Skeletal muscle satellite cell (primary cell): Measurements from ENCODE around the gene MPHOSPH8.
A peak's percentile ranks its signal among the peaks of the same experiment; 100 is the strongest.
"Not testable (repeated sequence)": the region's sequence is repeated elsewhere in the genome, so short reads cannot be mapped to it uniquely, and the experiment has no call there.

Experiments
- H3K27me3 ChIP-seq: 2 replicates; pipeline ENCODE4 v1.7.0; 2013; ENCODE audit warnings: low read length; ENCODE audit not compliant: control insufficient read depth, insufficient read depth
- H3K36me3 ChIP-seq: 2 replicates; pipeline ENCODE4 v1.7.0; 2013; ENCODE audit warnings: mild to moderate bottlenecking, control low read depth, low read length; ENCODE audit not compliant: insufficient read depth
- H3K4me1 ChIP-seq: 2 replicates; pipeline ENCODE4 v1.7.0; 2013; ENCODE audit warnings: low read length; ENCODE audit not compliant: control insufficient read depth, insufficient read depth
- H3K4me2 ChIP-seq: 2 replicates; pipeline ENCODE4 v1.7.0; 2013; ENCODE audit warnings: mild to moderate bottlenecking, low read length
- H3K4me3 ChIP-seq: 2 replicates; pipeline ENCODE4 v1.7.0; 2013; ENCODE audit warnings: low read length
- H3K9ac ChIP-seq: 2 replicates; pipeline ENCODE4 v1.7.0; 2013; ENCODE audit warnings: mild to moderate bottlenecking, low read depth, low read length, moderate library complexity
- H3K9me3 ChIP-seq: replicated peaks from 2 replicates; pipeline ENCODE4 v1.7.0; 2013; ENCODE audit warnings: mild to moderate bottlenecking, control low read depth, low read length

The MPHOSPH8 gene

GRCh38 chr13:19635926-19636325, 2.5 kb downstream of the MPHOSPH8 start:
- not testable (repeated sequence) for H3K9me3 ChIP-seq, H3K27me3 ChIP-seq, H3K36me3 ChIP-seq, H3K4me3 ChIP-seq, H3K9ac ChIP-seq
- peak overlapping the region; percentile 94 for H3K4me2 ChIP-seq
- H3K4me1 ChIP-seq, result peaks cover 10% of the 10 kb centered on the region

DNA sequence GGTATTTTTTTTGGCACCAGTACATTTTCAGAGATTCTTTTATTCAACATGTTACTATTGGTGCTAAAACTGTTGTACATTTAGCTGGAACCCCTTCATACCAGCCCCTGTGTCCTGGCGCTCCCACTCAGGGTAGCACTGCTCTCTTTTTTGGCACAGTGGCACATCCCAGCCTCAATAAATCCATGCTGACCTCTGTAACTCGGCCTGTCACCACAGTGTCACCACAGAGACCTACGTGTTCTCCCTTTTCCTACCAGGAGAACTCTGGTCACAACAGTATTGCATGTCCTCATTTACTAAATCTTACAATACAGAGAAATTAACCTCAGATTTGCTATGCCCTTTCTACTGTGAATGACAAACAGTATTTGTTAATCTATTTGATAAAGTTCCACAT, 10.2 kb downstream of the MPHOSPH8 start:
- no peak overlapping the region for H3K4me2 ChIP-seq
- no peaks in the 10 kb centered on the region for H3K27me3 ChIP-seq
- H3K9ac ChIP-seq, result no peak overlapping the region
- H3K4me3 ChIP-seq, result no peak overlapping the region
- peaks cover 28% of the 10 kb centered on the region for H3K36me3 ChIP-seq
- no peaks in the 10 kb centered on the region for H3K4me1 ChIP-seq
- H3K9me3 ChIP-seq, result no peaks in the 10 kb centered on the region

DNA sequence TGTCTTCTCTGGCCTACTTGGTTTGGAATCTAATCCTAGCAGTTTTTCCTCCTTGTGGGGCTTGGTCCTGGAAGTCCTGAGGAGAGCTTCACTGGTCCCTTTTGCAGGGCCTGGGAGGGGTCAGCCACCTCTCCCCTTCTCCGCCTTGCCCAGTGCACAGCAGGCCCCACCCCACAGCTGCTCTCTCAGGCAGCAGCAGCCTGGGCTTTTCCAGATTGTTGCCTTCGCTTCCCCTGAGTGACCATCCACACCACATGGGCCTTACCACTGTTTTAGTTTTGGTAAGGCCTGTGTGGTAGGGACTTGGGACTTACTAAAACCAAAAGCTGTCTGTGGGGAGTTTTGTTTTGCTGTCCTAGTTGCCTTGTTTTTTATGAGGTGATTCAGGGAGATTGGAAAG, 11.5 kb downstream of the MPHOSPH8 start:
- Histone ChIP-seq H3K27me3 (no peaks in the 10 kb centered on the region), H3K9ac (no peak overlapping the region), H3K4me1 (no peaks in the 10 kb centered on the region), H3K9me3 (no peaks in the 10 kb centered on the region), H3K4me3 (no peak overlapping the region), H3K36me3 (peaks cover 38% of the 10 kb centered on the region), H3K4me2 (no peak overlapping the region)

GRCh38 chr13:19646063-19646462, 12.6 kb downstream of the MPHOSPH8 start:
- no peaks in the 10 kb centered on the region for H3K27me3 ChIP-seq
- no peak overlapping the region for H3K4me2 ChIP-seq
- H3K4me1 ChIP-seq, result no peaks in the 10 kb centered on the region
- H3K36me3 ChIP-seq, result peaks cover 45% of the 10 kb centered on the region
- no peaks in the 10 kb centered on the region for H3K9me3 ChIP-seq
- no peak overlapping the region for H3K9ac ChIP-seq
- H3K4me3 ChIP-seq, result no peak overlapping the region

- no peaks in the 10 kb centered on the region for H3K9me3 ChIP-seq
- no peak overlapping the region for H3K4me3 ChIP-seq
- H3K9ac ChIP-seq, result no peak overlapping the region
- H3K4me2 ChIP-seq, result no peak overlapping the region
- H3K4me1 ChIP-seq, result no peaks in the 10 kb centered on the region
- no peaks in the 10 kb centered on the region for H3K27me3 ChIP-seq
- peaks cover 28% of the 10 kb centered on the region for H3K36me3 ChIP-seq
Measured at GRCh38 chr13:19650742-19651141, 17.3 kb downstream of the MPHOSPH8 start.

DNA sequence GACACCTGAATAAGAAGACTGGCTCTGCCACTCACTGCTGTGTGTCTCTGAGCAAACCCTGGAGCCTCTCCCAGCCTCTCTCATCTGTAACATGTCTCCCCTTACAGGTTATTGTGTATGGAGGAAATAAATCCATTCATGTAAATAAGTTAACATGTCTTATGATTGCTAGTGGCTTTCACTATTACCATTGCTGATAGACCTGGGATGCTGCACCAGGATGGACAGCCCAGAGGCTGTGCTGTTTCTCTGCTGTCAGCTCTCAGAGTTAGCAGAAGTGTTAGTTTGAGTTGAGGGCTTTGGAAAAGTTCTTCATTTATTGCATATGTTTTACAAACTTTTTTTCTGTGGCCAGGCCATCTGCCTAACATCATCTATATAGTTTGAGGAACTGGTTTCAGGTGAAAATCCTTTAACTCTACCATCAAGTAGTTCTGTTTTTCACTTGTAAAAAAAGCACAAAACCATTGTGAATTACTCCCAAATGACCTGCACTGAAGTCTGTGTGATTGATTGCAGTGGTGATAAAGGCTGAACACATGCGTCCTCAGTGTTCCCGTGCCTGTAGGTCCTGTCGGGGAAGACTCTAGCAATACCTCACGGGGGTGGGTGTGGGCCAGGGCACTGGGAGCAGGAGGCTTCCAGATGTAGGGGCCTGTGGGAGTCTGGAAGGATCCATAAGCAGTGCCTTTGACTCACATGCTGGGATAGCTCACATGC, 24.6 kb downstream of the MPHOSPH8 start:
- H3K36me3 ChIP-seq, result peaks cover 18% of the 10 kb centered on the region

GRCh38 chr13:19658831-19659230, 25.4 kb downstream of the MPHOSPH8 start:
- no peaks in the 10 kb centered on the region for H3K4me1 ChIP-seq
- H3K9me3 ChIP-seq, result no peaks in the 10 kb centered on the region
- no peak overlapping the region for H3K4me2 ChIP-seq
- H3K4me3 ChIP-seq, result no peak overlapping the region
- no peak overlapping the region for H3K9ac ChIP-seq
- peaks cover 26% of the 10 kb centered on the region for H3K36me3 ChIP-seq
- H3K27me3 ChIP-seq, result no peaks in the 10 kb centered on the region

More for the DNA sequence above, 24.6 kb downstream of the MPHOSPH8 start:
- no peaks in the 10 kb centered on the region for H3K27me3 ChIP-seq
- no peak overlapping the region for H3K9ac ChIP-seq
- no peaks in the 10 kb centered on the region for H3K4me1 ChIP-seq
- no peak overlapping the region for H3K4me2 ChIP-seq
- H3K4me3 ChIP-seq, result no peak overlapping the region
- H3K9me3 ChIP-seq, result no peaks in the 10 kb centered on the region

DNA sequence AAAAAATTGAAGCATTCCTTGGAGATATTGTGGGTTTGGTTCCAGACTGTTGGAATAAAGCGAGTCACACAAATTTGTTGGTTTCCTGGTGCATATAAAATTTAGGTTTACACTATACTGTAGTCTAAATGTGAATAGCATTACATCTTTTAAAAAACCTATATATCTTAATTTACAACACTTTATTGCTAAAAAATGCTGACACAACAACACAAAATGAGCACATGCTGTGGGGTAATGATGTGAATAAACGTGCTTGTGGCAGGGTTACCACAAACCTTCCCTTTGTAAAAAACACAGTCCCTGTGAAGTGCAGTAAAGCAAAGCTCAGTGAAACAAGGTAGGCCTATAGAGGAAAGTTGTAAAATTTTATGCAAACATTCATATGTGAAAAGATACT, 27.7 kb downstream of the MPHOSPH8 start:
- Histone ChIP-seq H3K4me2 (no peak overlapping the region), H3K9me3 (no peaks in the 10 kb centered on the region), H3K9ac (no peak overlapping the region), H3K27me3 (no peaks in the 10 kb centered on the region), H3K36me3 (peaks cover 43% of the 10 kb centered on the region), H3K4me1 (no peaks in the 10 kb centered on the region), H3K4me3 (no peak overlapping the region)

DNA sequence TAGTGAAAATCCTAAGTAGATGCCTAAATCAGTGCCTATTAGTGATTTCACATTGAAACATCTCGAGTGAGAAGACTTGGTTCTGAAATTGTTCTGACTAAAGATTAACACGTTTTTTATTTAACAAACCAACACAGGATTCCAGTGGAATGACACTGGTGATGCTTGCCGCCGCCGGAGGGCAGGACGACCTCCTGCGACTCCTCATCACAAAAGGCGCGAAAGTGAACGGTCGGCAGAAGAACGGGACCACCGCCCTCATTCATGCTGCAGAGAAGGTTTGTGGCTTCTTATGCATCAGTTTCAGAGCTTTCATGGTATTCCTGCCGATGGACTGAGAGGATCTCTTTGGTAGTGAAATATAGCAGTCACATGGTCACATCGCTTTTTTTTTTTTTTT, 28.1 kb downstream of the MPHOSPH8 start:
- no peaks in the 10 kb centered on the region for H3K4me1 ChIP-seq
- no peaks in the 10 kb centered on the region for H3K27me3 ChIP-seq
- no peak overlapping the region for H3K4me3 ChIP-seq
- H3K4me2 ChIP-seq, result no peak overlapping the region
- H3K36me3 ChIP-seq, result peaks cover 47% of the 10 kb centered on the region
- H3K9ac ChIP-seq, result no peak overlapping the region
- no peaks in the 10 kb centered on the region for H3K9me3 ChIP-seq

DNA sequence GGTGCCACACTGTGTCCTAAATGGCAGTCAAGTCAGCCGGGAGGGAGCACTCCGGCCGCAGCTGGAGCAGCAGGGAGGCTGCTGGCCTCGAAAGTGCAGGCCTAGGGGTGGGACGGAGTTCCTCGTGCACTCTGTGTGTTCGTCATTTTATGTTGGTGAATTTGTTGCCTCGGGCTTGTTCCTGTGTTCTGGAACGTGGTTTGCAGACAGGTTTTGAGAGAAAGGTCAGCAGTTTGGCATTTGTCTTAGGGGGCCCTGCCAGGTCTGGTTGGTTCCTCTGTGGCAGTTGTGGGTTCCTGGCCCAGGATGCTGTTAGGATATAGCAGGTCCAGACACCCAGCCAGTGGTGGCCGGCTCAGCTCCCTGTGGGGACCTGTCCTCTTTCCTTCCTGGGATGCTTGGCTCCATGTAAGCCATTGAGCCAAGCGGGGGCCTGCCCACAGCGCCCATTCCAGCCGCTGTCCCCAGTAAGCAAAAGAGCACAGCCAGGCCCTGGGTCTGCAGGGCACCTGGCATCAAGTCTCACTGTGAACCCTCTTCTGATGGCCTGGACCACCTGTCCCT, 30.0 kb downstream of the MPHOSPH8 start:
- Histone ChIP-seq H3K27me3 (no peaks in the 10 kb centered on the region), H3K36me3 (peaks cover 62% of the 10 kb centered on the region), H3K4me2 (no peak overlapping the region), H3K9me3 (no peaks in the 10 kb centered on the region), H3K4me1 (no peaks in the 10 kb centered on the region), H3K4me3 (no peak overlapping the region), H3K9ac (no peak overlapping the region)

GRCh38 chr13:19664481-19665230, 31.2 kb downstream of the MPHOSPH8 start:
- H3K27me3 ChIP-seq, result no peaks in the 10 kb centered on the region
- H3K4me1 ChIP-seq, result no peaks in the 10 kb centered on the region
- no peak overlapping the region for H3K4me3 ChIP-seq
- no peak overlapping the region for H3K9ac ChIP-seq
- H3K36me3 ChIP-seq, result peaks cover 63% of the 10 kb centered on the region
- H3K9me3 ChIP-seq, result no peaks in the 10 kb centered on the region
- no peak overlapping the region for H3K4me2 ChIP-seq
